ENCODE results near the gene TTLL5.

Gene TTLL5, protein sequence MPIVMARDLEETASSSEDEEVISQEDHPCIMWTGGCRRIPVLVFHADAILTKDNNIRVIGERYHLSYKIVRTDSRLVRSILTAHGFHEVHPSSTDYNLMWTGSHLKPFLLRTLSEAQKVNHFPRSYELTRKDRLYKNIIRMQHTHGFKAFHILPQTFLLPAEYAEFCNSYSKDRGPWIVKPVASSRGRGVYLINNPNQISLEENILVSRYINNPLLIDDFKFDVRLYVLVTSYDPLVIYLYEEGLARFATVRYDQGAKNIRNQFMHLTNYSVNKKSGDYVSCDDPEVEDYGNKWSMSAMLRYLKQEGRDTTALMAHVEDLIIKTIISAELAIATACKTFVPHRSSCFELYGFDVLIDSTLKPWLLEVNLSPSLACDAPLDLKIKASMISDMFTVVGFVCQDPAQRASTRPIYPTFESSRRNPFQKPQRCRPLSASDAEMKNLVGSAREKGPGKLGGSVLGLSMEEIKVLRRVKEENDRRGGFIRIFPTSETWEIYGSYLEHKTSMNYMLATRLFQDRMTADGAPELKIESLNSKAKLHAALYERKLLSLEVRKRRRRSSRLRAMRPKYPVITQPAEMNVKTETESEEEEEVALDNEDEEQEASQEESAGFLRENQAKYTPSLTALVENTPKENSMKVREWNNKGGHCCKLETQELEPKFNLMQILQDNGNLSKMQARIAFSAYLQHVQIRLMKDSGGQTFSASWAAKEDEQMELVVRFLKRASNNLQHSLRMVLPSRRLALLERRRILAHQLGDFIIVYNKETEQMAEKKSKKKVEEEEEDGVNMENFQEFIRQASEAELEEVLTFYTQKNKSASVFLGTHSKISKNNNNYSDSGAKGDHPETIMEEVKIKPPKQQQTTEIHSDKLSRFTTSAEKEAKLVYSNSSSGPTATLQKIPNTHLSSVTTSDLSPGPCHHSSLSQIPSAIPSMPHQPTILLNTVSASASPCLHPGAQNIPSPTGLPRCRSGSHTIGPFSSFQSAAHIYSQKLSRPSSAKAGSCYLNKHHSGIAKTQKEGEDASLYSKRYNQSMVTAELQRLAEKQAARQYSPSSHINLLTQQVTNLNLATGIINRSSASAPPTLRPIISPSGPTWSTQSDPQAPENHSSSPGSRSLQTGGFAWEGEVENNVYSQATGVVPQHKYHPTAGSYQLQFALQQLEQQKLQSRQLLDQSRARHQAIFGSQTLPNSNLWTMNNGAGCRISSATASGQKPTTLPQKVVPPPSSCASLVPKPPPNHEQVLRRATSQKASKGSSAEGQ (N-terminal part only)

DNA sequence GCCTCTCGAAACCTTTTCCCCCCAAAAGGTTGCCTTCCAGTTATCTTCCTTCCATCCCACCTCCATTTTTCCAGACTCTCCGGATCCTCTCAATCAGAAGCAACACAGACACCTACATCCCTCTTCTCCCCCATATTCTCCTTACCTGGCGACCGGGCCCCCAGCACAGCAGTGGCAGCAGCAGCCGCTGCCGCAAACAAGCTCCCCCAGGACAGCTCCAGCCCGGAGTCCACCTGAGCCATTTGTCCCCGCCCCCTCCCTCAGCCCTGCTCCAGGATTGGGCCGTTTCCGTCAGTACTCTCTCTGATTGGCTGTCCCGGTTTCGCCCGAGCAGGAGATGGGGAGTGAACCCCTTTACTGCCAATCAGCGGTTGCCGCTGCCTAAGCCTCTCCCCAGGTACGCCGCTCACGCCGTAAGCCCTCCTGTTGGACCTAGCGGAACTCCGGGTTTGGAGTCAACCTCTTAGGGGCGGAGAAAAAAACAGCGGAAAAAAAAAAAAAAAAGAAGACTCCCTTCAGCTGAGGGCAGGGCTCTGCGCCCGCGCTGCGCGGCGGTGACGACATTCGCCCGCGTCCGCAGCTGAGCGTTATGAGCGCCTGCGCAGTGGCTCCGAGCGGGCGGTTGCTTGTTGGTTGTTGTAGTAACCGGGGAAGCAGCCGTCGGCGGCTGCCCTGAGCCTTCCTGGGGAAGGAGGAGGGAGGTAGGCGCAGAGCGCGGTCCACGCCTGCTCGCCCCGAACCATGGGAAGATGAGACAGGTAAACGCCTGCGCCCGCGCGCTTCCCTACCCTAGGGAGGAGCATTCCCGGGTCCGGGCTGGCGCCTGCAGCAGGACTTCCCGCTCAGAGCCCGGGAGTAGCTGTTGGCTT lies at the start of gene TTLL5, which contains the start of gene ERG28:
Gene TTLL5 (plus strand): TSS at position 617 of the 869 bp plus-strand sequence. CDS start 1,904 bp downstream, outside the sequence.
Gene ERG28 (minus strand): TSS at position 247 of the 869 bp plus-strand sequence. CDS start 3,374 bp downstream, outside the sequence.
- DNase-seq, result peak; percentile 93 to 94

DNA sequence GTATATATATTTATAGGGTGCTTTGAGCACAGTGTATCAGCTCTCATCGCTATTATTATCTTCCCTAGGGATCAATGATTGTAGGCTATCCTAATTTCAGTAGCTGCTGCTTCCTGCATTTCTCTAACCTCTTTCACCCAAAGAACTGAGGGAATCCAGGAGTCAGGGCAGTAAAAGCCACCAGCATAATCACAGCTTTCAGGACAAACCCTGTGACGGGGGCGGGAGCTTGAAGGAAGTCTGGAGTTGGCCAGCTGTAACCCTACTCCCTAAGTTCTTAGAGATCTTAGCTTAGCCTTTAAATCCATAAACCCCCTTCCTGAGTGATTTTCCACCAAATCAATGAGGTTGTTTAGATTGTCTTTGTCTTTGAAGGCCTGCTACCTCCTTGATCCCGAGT lies 48.9 kb upstream of the TTLL5 start:
- no peak for DNase-seq

- DNase-seq, result no peak
Observed at GRCh38 chr14:75614179-75614578, 46.9 kb upstream of the TTLL5 start.

GRCh38 chr14:75615200-75615599 lies 45.8 kb upstream of the TTLL5 start:
- DNase-seq, result no peak

DNA sequence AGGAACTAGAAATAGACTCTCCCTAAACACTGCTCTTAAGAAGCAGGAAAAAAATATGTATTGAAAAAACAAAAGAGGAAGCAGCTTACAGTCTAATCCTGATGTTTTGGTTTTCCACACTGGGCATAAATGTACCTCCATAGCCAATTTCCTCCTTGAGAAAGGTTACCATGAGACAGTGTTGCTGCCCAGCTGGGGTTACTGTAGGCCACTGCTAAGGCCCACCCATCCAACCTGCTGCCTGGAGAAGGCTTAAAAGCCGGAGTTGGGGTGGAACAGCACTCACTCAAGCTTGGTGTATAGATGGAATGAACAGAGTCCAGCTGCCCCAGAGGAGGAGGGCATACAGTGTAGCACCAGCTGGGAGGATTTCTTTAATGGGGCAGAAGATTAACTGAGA lies 41.5 kb upstream of the TTLL5 start:
- DNase-seq, result no peak

- DNase-seq, result no peak
Observed at GRCh38 chr14:75625034-75625433, 36.0 kb upstream of the TTLL5 start.

GRCh38 chr14:75626396-75626795 lies 34.6 kb upstream of the TTLL5 start:
- no peak for DNase-seq

DNA sequence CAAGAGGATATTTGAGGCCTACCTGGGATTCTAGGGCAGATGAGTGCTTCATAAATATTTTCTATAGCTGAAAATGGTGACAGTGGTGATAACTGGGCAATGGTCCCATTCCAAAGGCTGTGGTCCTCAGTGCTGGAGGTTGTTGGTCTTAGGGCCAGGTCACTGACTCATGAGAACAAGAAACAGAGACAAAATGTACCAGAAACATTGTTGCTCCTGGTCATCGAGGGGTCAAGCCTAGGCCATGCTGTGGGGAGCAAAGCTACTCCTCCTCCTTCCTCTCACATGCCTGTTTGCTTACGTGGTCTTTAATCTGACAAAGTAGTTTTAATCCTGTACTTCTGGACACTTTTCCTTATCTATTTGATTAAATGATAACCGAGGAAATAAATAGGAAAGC lies 34.2 kb upstream of the TTLL5 start:
- no peak for DNase-seq

- DNase-seq, result no peak
Observed at GRCh38 chr14:75627406-75627805, 33.6 kb upstream of the TTLL5 start.

DNA sequence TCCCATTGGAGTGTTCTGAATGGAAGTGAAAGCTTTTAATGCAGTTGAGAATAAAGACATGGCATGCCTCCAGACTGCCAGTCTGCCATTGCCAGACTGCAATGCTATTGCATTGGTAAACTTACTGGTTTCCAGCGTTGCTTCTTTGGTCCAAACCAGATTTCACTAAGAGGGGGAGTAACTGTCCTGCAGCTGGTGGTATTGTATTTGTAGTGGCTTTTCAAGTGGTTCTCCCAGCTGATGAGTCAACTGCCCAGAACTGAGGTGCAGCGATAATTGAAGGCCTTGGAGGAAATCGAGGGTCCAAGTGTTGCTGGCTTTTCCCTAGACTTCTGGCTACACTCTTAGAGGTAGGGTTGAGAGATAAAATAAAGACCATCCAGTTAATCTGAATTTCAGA lies 32.2 kb upstream of the TTLL5 start:
- DNase-seq, result no peak

- no peak for DNase-seq
Observed at GRCh38 chr14:75630695-75631452, 30.2 kb upstream of the TTLL5 start.

DNA sequence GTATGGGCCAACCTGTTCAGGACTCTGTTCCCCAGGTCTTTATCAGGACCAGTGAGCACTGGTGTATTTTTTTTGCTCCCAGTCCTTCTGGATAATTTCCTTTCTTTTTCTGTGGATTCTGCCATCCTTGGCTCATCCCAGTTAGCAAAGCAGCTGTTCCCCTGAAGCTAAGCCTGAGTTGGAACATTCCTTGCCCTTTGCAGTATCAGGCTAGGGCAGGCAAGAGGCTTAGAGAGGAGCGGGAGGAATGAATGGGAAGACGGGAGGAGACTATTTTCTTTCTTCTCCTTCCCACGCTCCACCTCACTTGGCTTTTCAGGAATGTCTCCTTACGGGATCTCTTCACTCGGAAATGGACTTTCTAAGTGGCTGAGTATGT lies 29.6 kb upstream of the TTLL5 start:
- DNase-seq, result no peak

DNA sequence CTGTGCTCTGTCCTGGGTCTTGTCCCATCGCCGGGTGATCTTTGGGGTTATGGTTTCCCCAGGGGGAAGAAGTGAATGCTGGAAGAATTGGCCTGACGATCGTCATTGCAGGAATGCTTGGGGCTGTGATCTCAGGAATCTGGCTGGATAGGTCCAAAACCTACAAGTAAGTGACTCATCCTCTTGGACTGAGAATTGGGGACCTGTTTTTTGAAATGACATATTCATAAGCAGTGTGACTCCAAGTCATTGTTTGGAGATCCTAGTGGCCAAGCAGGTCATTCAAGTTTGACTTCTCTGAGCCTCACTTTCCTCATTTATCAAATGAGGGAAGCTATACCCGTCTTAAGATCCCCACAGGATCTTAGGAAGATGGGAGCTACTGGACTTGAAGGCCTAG lies 26.2 kb upstream of the TTLL5 start:
- no peak for DNase-seq

GRCh38 chr14:75636100-75636692 lies 24.9 kb upstream of the TTLL5 start:
- no peak for DNase-seq

DNA sequence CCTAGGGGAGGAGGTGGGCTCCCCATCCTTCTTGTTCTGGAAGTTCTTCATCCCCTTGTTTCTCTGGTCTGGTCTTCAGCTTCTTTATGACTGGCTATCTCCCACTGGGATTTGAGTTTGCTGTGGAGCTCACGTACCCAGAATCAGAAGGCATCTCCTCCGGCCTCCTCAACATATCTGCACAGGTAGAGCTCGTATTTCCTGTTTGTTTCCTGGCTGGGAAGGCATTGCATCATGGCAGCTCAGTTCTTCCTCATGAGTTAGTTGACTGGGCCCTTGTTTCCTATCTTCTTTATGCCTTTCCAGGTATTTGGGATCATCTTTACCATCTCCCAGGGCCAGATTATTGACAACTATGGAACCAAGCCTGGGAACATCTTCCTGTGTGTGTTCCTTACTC lies 20.2 kb upstream of the TTLL5 start:
- no peak for DNase-seq

DNA sequence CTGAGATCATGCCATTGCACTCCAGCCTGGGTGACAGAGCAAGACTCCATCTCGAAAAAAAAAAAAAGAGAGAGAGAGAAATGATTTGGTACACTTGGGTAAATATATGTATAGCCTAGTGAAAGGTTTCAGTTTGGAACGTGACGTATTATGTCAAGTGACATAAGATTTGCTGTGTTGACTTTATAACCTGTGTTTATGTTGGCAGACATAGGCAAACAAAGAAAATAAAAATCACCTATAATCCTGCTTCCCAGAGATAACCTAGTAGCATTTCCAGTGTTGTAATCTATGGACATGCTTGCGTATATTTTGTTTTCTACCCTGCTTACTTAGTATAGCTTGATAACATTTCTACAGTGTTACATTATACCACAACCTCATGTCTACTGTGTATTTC lies 17.1 kb upstream of the TTLL5 start:
- DNase-seq, result no peak

- no peak for DNase-seq
Observed at GRCh38 chr14:75645056-75645455, 16.0 kb upstream of the TTLL5 start.

GRCh38 chr14:75646762-75647161 lies 14.3 kb upstream of the TTLL5 start:
- no peak for DNase-seq

- no peak for DNase-seq
Observed at GRCh38 chr14:75647640-75648039, 13.4 kb upstream of the TTLL5 start.

DNA sequence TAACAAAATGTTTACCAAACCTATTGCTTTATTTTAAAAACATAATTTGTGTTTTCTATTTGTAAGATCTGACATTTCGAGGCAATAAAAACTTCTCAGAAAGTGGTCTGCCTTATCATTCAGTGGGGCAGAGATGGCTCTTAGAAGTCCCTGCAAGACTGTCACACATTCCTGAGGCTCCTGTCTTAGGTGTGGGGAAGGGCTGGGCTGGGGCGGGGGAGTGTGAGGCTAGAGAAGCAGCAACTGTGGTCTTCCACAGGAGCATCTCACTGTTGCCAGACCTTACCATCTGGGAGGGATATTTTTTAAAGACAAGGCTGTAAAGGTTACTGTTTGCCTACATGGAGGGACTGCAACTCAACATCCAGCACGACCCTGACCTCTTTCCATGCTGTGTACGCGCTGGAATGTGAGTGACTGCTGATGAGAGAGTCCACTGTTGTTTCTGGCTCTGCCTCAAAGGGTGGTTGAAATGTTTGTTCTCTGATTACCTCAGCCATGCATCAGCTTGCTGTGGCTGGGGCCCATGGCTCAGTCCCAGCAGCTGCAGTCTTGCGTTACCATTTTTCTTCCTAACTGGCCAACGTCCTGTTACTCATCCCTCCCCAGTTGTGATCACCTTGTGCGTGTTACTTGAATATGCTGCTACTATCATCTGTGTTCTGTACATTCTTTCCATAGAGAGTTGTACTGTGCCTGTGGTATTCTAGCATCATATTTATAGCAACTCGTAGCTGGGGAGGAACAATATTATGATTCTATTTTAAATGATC lies 12.8 kb upstream of the TTLL5 start:
- no peak for DNase-seq

Data from stimulated activated CD4-positive, alpha-beta T cell treated with anti-CD3 and anti-CD28 coated beads, Interleukin-2, amount 100 ng/mL, for 48 hours (primary cell).